Measurements from ENCODE around the gene LGR5.

- no peak for TF ChIP-seq POLR2A (IDR thresholded peaks at IDR 0.05; ENCODE audit: low read depth, low read length)
- no peak for TF ChIP-seq TAF1 (IDR thresholded peaks at IDR 0.05; ENCODE audit: borderline replicate concordance, low read depth, low read length)
Measured at GRCh38 chr12:71438670-71439361, 782 bp upstream of the LGR5 start.
